ENCODE measurements around the gene UNK.
A peak's percentile ranks its signal among the peaks of the same experiment; 100 is the strongest.

Gene UNK

GRCh38 chr17:75844530-75845057 is 60.0 kb downstream of the UNK start:
- ATAC-seq = peak; percentile 9
- no peak for TF ChIP-seq TSHZ2 (CRISPR knock-in tag; IDR thresholded peaks at IDR 0.05)
- TF ChIP-seq RARB (CRISPR knock-in tag; IDR thresholded peaks at IDR 0.05) = no peak
- TF ChIP-seq GLIS3 (CRISPR knock-in tag; IDR thresholded peaks at IDR 0.05) = no peak
- no peak for TF ChIP-seq ZNF70 (CRISPR knock-in tag; IDR thresholded peaks at IDR 0.05)
- no peak for TF ChIP-seq CREB5 (CRISPR knock-in tag; IDR thresholded peaks at IDR 0.05; ENCODE audit: low read depth)
- TF ChIP-seq SNAI2 (CRISPR knock-in tag; IDR thresholded peaks at IDR 0.05) = no peak
- TF ChIP-seq POU6F1 (CRISPR knock-in tag; IDR thresholded peaks at IDR 0.05; ENCODE audit: borderline replicate concordance, low read depth) = no peak
- TF ChIP-seq TOX (CRISPR knock-in tag; IDR thresholded peaks at IDR 0.05; ENCODE audit: borderline replicate concordance) = no peak

- peak; percentile 87 for ATAC-seq
- TF ChIP-seq TSHZ2 (CRISPR knock-in tag; IDR thresholded peaks at IDR 0.05) = no peak
- no peak for TF ChIP-seq OSR1 (CRISPR knock-in tag; IDR thresholded peaks at IDR 0.05)
- TF ChIP-seq ZNF565 (CRISPR knock-in tag; conservative IDR thresholded peaks at IDR 0.05; ENCODE audit: low read depth) = no peak
- TF ChIP-seq GLIS3 (CRISPR knock-in tag; IDR thresholded peaks at IDR 0.05) = no peak
- TF ChIP-seq CSDC2 (CRISPR knock-in tag; IDR thresholded peaks at IDR 0.05) = no peak
- no peak for TF ChIP-seq ZFP3 (CRISPR knock-in tag; IDR thresholded peaks at IDR 0.05)
- no peak for TF ChIP-seq CSRNP3 (CRISPR knock-in tag; IDR thresholded peaks at IDR 0.05)
- TF ChIP-seq ZFP30 (CRISPR knock-in tag; IDR thresholded peaks at IDR 0.05) = 0 out of 2 replicates have a peak, but pooled peaks have one; percentile 6
Measured at GRCh38 chr17:75845058-75845711, 60.6 kb downstream of the UNK start.

- no peak for TF ChIP-seq TOX (CRISPR knock-in tag; IDR thresholded peaks at IDR 0.05; ENCODE audit: borderline replicate concordance)
- no peak for TF ChIP-seq ZNF565 (CRISPR knock-in tag; conservative IDR thresholded peaks at IDR 0.05; ENCODE audit: low read depth)
- no peak for TF ChIP-seq ARNTL (CRISPR knock-in tag; IDR thresholded peaks at IDR 0.05; ENCODE audit: borderline replicate concordance, low read depth)
- no peak for TF ChIP-seq ZC3H10 (CRISPR knock-in tag; IDR thresholded peaks at IDR 0.05)
- no peak for TF ChIP-seq ISL1 (CRISPR knock-in tag; IDR thresholded peaks at IDR 0.05)
- TF ChIP-seq CSDC2 (CRISPR knock-in tag; IDR thresholded peaks at IDR 0.05) = no peak
- TF ChIP-seq CREB5 (CRISPR knock-in tag; IDR thresholded peaks at IDR 0.05; ENCODE audit: low read depth) = no peak
- TF ChIP-seq PATZ1 (CRISPR knock-in tag; IDR thresholded peaks at IDR 0.05; ENCODE audit: borderline replicate concordance) = no peak
- no peak for TF ChIP-seq PPARA (CRISPR knock-in tag; IDR thresholded peaks at IDR 0.05; ENCODE audit: borderline replicate concordance)
- no peak for TF ChIP-seq ZNF70 (CRISPR knock-in tag; IDR thresholded peaks at IDR 0.05)
- no peak for ATAC-seq
Measured at GRCh38 chr17:75845933-75846691, 61.5 kb downstream of the UNK start.

Data from SK-N-SH treated with all-trans-retinoic acid at 6 μM for 48 hours (cell line).